ENCODE results near the gene PPP1R13L.

DNA sequence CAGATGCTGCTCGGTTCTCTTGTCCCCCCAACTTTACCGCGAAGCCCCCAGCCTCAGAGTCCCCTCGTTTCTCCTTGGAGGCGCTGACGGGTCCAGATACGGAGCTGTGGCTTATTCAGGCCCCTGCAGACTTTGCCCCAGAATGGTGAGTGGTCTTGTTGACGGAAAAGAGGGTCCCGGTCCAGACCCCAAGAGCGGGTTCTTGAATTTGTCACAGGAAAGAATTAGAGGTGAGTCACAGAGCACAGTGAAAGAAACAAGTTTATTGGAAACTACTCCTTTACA lies 2.2 kb upstream of the PPP1R13L start:
- TF ChIP-seq, protein P1, sequence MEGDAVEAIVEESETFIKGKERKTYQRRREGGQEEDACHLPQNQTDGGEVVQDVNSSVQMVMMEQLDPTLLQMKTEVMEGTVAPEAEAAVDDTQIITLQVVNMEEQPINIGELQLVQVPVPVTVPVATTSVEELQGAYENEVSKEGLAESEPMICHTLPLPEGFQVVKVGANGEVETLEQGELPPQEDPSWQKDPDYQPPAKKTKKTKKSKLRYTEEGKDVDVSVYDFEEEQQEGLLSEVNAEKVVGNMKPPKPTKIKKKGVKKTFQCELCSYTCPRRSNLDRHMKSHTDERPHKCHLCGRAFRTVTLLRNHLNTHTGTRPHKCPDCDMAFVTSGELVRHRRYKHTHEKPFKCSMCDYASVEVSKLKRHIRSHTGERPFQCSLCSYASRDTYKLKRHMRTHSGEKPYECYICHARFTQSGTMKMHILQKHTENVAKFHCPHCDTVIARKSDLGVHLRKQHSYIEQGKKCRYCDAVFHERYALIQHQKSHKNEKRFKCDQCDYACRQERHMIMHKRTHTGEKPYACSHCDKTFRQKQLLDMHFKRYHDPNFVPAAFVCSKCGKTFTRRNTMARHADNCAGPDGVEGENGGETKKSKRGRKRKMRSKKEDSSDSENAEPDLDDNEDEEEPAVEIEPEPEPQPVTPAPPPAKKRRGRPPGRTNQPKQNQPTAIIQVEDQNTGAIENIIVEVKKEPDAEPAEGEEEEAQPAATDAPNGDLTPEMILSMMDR (conservative IDR thresholded peaks at IDR 0.05; ENCODE audit: low read length), result no peak
- TF ChIP-seq EZH2phosphoT487 (IDR thresholded peaks at IDR 0.05; ENCODE audit: borderline replicate concordance, low read depth, low read length), result no peak

All from OCI-LY7 (cell line).